Stimulated activated naive CD8-positive, alpha-beta T cell treated with anti-CD3 and anti-CD28 coated beads, Interleukin-15, Interleukin-2, amounts not matched to agents 100 U/mL and 50 U/mL, for 24 hours (primary cell): ENCODE measurements around the gene MIA3.
"Not testable (repeated sequence)": the region's sequence is repeated elsewhere in the genome, so short reads cannot be mapped to it uniquely, and the experiment has no call there.

Source experiments
- ATAC-seq: fragments of 150-1000 bp; cut with Tn5 transposase; one replicate; pipeline ENCODE4 v1.10.0; 2021
- DNase-seq: peaks from one replicate; pipeline ENCODE4 v3.0.0; 2021

The MIA3 gene

DNA sequence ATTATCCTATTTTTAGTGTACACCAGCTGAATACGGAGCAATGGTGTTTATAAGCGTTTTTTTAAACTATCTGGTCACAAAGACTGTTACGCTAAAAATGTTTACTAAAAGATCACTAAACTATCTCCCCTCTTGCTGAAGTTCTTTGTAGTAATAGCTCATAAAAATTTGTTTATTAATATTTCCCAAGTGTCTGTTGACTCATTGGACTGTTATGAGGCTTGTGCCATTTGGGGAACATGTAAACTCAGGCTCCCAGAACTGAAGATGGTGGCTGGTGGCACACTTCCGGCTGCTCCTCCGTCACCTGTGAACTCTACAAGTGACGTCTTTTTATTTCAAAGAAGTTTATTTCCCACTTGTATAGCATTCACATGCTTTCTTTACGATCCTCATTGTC, 48.1 kb downstream of the MIA3 start:
- DNase-seq (no peak), ATAC-seq (no peak)

DNA sequence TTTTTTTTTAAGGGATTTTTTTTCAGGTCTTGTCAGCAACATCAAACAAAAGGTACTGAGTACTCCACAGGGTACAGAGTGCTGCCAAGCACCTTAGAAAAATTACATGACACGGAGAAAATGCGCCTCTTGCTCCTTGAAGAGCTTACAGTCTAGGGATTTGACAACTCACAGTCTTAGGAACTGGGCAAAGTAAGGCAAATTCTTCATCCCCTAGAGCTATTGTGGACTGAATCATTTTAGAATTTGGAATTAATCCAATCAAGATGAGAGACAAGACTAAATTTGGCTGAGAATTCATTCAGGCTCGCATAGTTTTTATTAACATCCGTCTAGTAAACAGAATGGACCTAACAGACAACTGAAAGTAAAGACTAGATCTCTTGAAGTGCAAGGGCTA, 50.3 kb downstream of the MIA3 start:
- not testable (repeated sequence) for ATAC-seq, DNase-seq

DNA sequence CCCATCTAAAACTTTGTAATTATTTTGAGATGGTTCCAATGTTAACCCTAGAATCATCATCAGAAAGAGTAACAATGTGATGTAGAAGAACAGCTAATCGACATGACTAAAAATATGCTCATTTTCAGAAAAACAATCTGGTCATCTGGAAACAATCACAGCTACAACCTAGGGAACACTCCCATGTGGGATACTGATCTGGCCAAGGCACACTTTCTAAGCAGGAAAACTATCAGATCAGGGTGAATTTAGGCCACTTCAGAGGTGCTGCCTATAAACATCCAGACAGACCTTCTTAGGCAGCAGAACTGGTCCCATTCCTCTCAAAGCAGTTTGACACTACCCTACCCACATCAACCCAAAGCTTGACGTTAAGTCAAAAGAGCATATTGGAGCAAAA, 51.2 kb downstream of the MIA3 start:
- DNase-seq, ATAC-seq: not testable (repeated sequence)

DNA sequence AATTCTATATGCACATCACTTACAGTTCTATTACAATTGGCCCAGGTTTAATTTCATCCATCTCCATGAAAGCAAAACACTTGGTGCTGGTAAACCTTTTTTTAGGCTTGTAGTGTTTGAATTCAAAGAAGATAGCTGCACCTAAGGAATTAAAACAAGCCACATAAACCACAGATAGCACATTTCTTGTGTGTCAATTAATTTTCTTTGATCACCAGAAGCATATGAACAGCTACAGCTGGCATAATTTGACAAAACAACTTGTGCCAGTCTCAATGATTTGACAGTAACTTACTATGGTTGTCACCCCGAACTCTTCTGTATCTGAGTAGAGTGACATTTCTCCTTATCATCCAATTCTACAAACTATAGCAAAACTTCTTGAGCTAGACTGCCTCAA, 52.2 kb downstream of the MIA3 start:
- DNase-seq = no peak
- no peak for ATAC-seq

DNA sequence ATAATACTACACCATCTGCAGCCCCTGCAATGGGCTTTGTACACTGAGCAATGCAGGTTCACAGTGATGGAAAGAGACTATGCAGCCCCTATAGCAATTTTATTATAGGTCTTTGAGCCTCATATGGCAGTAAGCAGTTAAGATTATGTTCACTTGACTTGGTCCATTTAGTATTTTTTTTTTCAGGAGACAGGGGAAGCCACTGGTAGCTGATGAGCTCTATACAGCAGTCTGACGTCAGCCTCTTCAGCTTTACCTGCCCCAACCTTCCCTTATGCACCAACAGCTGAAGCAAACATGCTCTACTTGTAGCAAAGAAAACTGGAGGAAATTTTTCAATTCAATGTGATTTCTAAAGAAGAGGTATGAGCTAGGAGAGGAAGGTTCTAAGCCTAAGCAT, 62.2 kb downstream of the MIA3 start:
- no peak for ATAC-seq
- DNase-seq = no peak

DNA sequence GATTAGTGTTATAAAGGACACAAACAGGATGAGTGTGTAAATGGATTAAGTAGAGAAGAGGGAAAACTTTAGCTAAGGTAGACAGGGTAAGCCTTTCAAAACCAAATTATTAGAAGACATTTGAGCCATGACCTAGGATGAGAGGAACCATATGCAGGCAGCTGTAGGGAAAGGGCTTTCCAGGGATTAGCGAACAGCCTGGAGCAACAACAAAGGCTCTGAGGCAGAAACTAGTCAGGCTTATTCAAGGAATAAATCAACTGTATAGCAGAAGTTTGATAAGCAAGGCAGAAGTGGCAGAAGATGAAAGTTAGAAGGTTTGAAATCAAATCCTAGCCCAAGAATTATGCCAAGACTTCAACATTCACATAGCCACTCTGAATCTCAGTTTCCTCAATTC, 73.1 kb downstream of the MIA3 start:
- no peak for DNase-seq
- ATAC-seq = no peak

DNA sequence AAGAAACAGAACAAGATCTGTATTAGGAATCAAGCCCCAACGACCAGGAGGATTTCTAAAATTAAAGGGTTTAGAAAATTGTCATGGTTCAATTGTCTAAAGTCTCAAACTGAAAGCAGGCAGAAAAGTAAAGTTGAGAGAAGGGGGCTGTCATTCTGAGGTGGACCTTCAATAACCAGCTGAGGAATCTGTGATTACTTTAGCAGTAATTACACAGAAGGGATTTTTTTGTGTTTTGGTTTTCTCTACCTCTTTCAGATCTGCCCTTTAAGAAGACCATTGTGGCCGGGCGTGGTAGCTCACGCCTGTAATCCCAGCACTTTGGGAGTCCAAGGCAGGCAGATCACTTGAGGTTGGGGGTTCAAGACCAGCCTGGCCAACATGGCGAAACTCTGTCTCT, 77.0 kb downstream of the MIA3 start:
- ATAC-seq = no peak
- no peak for DNase-seq

DNA sequence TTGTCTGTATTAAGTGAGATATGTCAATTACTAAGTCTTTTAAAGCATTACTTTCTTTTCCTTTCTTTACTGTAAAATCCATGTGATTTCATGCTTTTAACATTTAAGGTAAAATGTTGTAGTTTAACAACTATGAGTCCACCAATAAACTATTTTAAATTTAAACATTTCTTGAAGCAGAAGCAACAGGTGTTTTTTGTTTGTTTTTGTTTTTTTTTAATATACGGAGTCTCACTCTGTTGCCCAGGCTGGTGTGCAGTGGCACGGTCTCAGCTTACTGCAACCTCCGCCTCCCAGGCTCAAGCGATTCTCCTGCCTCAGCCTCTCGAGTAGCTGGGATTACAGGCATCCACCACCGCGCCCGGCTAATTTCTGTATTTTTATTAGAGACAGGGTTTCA, 78.8 kb downstream of the MIA3 start:
- no peak for ATAC-seq

DNA sequence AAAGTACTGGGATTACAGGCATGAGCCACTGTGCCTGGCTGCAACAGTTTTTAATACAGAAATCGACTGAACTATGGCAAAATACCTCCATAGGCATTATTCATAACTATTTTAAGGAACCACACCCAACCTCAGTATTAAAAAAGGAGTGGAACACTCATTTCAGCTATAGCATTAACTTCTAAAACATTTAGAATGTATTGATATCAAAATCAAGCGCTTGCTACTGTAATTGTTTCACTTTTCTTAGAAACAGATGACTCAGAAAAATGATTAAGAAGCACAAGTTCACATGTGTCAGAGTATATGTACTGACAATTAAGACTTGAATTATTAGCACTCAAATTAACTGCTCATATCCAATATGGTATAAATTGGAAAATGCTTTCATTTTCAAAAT, 79.3 kb downstream of the MIA3 start:
- ATAC-seq (no peak), DNase-seq (no peak)

More for the DNA sequence above, 78.8 kb downstream of the MIA3 start:
- no peak for DNase-seq

DNA sequence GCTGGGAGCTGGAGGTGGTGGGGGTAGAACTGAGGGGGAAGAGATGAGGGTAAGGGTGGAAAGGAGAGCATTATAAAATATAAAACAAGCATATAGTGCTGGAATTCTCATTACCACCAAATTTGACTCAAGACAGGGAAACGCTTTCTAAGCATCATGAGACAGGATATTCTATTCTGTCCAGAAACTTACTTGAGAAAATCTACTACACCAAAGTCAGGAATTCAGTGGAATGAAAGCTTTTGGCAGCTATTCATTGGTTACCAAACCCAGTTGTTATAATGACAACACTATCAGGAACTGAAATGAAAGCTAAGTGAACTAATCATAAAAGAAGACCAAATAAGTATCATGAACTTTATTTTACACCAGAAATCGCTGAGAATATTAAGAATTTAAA, 79.9 kb downstream of the MIA3 start:
- ATAC-seq = no peak
- no peak for DNase-seq

DNA sequence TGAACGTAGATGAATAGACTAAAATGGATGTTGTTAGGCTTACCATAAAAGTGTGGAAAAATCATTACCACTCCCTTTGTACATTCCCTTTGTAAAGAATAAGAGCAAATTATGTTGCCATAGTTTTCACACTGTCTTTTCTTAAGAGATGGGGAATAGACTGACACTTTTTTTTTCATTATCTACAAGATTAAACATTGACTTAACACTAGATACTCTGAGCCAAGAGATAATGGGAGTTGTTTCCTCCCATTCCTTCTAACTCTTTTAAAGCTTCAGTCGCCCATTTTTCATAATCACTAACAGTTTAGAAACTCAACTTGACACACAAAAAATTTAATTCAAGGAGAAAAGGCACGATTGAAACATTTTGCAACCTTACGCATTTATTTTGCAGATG, 84.3 kb downstream of the MIA3 start:
- ATAC-seq = no peak

DNA sequence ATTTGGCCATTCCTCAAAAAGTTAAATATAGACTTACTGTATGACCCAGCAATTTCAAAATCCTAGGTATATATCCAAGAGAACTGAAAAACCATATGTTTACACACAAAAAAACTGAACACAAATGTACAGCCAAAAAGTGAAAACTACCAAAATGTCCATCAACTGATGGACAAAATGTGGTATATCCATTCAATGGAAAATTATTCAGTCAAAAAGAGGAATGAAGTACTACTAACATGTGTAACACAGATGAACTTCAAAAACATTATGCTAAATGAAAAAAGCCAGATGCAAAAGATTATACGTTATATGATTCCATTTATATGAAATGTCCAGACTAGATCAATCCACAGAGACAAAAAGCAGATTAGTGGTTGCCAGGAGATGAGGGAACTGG, 86.4 kb downstream of the MIA3 start:
- ATAC-seq = no peak

More for the DNA sequence above, 84.3 kb downstream of the MIA3 start:
- no peak for DNase-seq

DNA sequence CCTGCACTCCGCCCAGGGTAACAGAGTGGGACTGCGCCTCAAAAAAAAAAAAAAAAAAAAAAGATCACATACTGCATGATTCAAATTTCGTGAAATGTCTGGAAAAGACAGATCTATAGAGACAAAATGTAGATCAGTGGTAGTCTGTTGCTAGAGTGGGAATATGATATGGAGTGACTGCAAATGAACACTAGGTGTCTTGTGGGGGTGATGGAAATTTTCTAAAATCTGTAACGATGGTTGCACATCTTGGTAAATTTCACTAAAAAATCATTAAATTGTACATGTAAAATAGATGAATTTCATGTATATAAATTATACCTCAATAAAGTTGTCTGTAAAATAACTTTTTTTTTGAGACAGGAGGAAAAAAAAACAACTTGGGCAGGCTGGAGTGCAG, 88.9 kb downstream of the MIA3 start:
- ATAC-seq (no peak), DNase-seq (no peak)

More for the DNA sequence above, 86.4 kb downstream of the MIA3 start:
- no peak for DNase-seq

DNA sequence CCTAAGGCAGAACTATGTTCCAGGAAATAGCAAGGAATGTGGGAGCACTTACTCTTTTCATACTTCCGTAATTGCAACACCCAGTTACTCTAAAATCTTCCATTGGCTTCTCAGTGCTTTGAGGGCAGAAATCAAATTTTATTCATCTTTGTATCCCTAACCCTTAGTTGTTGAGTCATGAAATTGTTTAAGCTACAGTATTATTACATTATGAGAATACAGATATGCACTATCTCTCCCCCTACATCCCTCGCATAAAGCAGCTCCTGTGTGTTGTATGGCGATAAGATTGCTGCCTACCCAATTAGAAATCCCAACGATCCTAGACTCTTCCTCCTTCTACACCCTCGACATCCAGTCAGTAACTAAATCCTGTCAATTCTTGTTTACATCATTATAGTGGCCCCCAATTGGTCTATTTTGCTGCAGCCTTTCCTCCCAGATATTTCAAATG, 91.8 kb downstream of the MIA3 start:
- no peak for DNase-seq
- ATAC-seq = no peak

DNA sequence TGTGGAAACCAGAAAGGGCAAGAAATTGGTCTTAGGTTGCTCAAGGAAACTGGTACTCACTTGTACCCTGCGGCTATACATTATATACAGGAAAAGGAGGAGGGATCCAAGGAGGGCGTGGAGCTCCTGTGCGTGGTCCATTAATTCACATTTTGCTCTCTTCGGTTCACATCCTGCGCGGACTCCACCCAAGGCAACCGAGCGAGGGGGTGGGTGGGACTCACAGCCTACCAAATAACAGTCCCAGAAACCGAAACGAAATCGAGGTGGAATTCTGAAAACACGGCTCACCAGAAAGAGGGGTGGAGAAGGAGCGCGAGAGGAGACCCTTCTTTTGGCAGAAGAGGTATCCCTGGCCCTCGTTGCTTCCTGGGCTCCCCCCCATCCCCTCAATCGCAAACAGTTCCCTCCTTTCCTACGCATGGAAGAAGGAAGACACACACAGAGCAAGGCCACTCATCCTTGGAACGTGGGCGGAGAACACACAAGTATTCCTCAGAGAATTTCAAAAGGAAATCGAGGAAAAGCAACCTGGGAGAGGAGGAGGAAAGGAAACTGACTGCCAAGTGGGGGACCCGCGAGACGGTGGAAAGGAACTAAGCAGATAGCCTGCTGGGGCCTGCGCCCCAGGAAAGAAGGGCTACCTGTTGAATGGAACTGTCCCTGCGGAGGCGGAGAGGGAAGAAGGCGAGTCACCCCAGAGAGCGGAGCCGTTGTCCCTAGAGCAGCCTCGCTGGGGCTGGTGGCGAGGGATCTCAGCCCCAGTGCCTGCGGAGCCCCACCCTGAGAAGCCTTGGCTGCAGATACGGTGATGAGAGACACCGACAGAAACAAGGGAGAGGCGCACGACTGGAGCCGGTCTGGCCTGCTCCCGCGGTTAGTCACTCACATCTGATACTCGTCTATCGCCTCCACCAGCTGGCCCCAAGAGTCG, 93.7 kb downstream of the MIA3 start:
- ATAC-seq (peak; percentile 40), DNase-seq (peak; percentile 66)

DNA sequence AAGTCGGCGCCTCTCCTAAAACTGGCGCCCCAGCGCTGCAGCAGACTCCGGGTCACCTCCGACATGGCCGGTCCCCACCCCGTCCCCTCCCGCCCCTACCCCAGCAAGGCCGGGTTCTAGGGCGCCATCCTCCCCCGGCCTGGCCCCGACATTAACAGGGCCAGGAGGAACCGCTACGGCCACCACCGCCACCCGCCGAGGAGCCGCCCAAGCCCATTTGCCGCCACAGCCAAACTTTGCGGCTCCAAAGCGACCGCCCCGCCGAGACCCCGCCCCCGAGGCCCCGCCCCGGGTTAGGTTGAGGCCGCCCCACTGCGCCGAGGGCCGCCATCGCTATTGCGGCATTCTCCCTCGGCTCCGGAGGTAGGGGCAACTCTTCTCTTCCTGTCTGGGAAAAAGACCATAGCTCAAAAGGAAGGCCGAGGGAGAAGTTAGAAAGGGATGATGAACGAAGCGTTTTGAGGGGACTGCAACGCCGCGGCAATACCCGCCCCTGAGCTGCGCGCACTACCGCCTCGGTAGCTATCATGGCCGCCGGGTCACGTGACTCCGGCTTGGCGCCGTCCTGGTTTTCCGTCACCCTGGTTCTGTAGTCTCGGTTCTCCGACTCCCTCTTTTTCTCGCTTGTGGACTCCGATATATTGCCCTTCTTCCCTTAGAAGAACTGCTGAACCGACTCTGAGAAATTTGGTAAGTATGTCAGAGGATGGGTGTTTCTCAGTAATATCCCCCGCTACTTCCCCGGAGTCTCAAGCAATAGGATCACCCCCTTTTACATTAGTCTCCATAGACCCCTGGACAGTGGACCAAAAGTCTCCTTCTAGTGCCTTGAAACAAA, 94.6 kb downstream of the MIA3 start, which contains the start of the genes AIDA and BROX:
Gene AIDA (minus strand): TSS at position 239 of the 838 bp plus-strand sequence. CDS start 174 bp downstream, at position 65.
Gene BROX (plus strand): TSS at position 312 of the 838 bp plus-strand sequence. CDS start 3,136 bp downstream, outside the sequence.
- DNase-seq = peak; percentile 98
- peak; percentile 84 for ATAC-seq

DNA sequence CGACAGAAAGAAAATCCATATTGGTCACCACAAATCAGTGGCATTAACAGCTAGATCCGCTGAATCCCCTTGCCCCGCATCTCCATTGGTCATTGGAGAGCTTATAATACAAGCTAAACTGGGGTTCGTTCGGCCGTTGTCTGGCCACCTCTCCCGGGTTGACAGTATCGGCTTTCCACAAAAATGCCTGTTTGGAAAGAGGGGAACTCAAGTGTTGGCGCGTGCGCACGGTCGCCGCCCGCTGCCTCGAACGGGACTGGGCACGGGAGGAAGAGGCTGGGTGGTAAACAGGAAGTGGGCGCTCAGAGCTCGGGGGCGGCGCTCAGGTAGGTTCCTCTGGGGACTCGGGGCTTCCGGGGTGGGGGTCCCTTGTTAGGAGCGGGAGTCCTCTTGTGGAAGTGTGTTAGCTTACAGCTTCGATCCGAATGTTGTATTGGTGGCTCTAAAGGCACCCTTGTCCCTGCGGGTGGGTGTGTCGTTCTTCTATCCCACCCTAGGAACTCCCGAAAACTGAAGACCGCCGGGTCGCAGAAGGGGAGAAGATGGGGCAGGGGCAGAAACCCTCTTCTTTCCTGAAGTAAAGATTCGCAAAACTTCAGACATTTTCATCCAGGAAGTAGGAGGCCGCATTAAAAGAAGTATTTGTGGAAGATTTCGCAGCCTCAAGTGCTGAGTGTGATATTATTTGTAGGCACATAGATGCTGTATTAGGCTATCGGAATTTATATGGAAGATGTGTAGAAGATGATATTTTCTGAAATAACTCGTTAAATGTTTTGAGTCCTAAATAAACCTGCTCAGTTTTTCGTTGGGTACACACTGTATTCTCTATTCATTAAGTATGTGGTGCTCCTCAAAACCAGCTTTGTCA, 95.4 kb downstream of the MIA3 start:
- DNase-seq (peak; percentile 90), ATAC-seq (peak; percentile 82)

DNA sequence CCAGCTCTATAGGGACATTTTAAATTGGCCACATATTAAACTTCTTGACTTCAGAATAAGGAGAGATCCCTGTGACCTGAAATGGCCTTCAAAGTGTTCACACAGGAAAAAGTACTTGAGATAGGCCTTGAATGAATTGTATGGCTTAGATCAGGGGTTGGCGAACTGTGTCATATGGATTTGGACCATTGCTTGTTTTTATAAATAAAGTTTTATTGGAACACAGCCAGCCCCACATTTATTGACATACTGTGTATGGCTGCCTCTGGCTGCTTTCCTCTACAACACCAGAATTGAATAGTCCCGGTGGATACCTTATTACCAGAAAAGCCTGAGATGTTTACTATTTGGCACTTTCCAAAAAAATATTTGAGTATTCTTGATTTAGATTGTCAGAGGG, 98.5 kb downstream of the MIA3 start:
- ATAC-seq = no peak

More for the DNA sequence above, 98.5 kb downstream of the MIA3 start:
- no peak for DNase-seq
